MM.1S (cell line): Measurements from ENCODE around the gene TIMM13.

Source experiments
- EZH2phosphoT487 ChIP-seq: fragments of 300-600 bp; sonication (generic); IDR thresholded peaks from 2 replicates; pipeline ENCODE4 v1.6.1; 2018; ENCODE audit warnings: antibody characterized with exemption, low read length
- TF ChIP-seq, protein P1 (sequence below): fragments of 300-600 bp; sonication (generic); IDR thresholded peaks from 2 replicates; pipeline ENCODE4 v1.5.1; 2016; ENCODE audit warnings: antibody characterized with exemption, low read length, mixed read lengths

DNA sequence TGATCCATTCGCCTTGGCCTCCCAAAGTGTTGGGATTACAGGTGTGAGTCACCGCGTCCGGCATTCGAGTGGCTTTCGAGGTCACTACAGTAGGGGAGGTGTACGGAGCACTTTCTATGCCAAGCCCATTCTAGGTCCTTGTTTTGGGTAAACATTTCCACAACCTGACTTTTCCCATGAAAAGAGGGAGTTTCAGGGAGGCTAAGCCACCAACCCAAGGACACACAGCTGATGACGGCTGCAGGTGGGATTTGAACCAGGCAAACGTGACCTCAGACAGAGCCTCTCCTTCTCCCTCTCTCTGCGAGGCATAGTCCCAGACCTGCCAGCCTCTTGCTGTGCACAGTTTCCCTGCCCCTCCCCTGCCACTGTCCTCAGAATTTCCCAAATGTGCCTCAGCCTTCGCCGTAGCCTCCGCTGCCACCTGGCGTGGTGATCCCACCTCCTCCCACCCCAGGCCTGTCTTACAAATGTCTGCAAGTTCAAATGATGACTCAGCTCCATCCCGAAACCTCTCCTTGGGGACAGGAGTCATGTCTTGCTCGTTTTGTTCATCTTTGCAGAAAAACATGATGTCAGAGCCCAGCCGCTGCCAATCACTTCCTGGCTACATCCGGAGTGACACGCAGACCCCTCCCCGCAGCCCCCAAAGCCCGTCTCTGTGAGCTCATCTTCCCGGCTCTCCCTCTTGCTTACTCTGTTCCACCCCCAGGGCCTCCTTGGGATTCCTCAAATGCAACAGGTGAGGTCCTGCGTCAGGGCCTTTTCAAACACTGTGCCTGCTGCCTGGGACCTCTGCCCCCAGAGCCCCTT lies 41.9 kb upstream of the TIMM13 start:
- no peak for TF ChIP-seq EZH2phosphoT487
- TF ChIP-seq, protein P1, sequence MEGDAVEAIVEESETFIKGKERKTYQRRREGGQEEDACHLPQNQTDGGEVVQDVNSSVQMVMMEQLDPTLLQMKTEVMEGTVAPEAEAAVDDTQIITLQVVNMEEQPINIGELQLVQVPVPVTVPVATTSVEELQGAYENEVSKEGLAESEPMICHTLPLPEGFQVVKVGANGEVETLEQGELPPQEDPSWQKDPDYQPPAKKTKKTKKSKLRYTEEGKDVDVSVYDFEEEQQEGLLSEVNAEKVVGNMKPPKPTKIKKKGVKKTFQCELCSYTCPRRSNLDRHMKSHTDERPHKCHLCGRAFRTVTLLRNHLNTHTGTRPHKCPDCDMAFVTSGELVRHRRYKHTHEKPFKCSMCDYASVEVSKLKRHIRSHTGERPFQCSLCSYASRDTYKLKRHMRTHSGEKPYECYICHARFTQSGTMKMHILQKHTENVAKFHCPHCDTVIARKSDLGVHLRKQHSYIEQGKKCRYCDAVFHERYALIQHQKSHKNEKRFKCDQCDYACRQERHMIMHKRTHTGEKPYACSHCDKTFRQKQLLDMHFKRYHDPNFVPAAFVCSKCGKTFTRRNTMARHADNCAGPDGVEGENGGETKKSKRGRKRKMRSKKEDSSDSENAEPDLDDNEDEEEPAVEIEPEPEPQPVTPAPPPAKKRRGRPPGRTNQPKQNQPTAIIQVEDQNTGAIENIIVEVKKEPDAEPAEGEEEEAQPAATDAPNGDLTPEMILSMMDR, result no peak; the same call in 1 of the 2 replicates
